Fibroblast of skin of scalp (primary cell): Measurements from ENCODE around the gene USP7.
"Not testable (repeated sequence)": the region's sequence is repeated elsewhere in the genome, so short reads cannot be mapped to it uniquely, and the experiment has no call there.

ENCODE experiments used
- DNase-seq: peaks from one replicate; pipeline ENCODE4 v3.0.0-alpha.2; 2013

The USP7 gene

GRCh38 chr16:8972843-8973586 lies 9.3 kb upstream of the USP7 start:
- peak; percentile 35 for DNase-seq

GRCh38 chr16:8971416-8971815 lies 7.7 kb upstream of the USP7 start:
- no peak for DNase-seq

DNA sequence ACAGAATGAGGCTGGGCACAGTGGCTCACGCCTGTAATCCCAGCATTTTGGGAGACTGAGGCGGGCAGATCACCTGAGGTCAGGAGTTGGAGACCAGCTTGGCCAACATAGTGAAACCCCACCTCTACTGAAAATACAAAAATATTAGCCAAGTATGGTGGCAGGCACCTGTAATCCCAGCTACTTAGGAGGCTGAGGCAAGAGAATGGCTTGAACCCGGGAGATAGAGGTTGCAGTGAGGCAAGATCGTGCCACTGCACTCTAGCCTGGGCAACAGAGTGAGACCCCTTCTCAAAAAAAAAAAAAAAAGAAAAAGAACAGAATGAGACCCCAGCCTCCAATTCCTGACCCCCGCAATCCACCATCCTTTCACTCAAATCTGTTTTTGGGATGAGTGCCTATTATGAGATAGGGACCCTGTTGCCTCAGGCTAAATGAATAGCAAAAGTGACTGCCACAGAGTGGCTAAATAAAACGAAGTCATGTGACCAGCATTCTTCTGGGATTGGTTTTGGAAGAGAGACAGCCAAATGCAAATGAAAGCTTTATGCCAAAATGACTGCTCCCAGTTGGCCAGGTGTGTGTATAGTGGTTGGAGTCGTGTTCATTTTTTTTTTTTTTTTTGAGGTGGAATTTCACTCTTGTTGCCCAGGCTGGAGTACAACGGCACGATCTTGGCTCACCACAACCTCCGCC lies 5.6 kb upstream of the USP7 start:
- not testable (repeated sequence) for DNase-seq

DNA sequence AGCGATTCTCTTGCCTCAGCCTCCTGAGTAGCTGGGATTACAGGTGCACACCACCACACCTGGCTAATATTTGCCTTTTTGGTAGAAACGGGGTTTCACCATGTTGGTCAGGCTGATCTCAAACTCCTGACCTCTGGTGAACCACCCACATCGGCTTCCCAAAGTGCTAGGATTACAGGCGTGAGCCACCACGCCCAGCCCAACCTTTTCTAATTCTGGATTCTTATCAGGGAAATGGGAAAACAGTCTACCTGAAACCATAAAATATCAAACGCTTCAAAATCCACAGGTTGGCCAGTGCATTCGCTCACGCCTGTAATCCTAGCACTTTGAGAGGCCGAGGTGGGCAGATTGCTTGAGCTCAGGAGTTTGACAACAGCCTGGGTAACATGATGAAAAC lies 4.3 kb upstream of the USP7 start:
- DNase-seq = not testable (repeated sequence)

DNA sequence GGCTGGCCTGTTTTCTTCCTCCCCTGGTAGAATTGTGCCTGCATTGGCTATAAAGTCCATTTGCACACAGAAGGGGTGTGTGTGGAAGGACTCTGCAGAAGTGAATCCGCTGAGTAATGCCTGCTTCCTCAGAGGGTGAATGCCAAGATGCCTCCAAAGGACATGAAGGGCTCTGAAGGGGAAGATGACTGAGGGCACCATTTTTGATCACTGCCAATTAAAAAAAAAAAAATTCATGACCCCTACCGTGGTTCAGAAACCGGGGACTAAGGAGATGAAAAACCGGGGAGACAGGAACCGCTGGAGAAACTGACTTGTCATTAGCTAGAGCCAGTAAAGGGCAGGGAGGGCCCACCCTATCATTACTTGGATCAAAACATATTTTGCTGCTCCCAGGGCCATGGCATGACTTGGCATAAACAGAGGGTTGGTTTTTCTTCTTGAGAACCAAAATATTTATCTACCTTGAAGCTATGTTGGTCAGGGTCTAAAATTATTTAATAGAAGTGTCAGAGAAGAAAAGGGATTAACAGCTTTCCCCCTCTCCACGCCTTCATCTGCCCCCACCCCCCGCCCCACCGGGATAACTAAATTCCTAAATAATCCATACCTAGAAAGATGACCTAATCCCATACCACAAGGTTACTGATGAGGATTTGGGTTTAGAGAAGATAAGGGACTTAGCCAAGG lies 3.6 kb upstream of the USP7 start:
- no peak for DNase-seq

GRCh38 chr16:8966817-8967131 lies 3.1 kb upstream of the USP7 start:
- DNase-seq = no peak

DNA sequence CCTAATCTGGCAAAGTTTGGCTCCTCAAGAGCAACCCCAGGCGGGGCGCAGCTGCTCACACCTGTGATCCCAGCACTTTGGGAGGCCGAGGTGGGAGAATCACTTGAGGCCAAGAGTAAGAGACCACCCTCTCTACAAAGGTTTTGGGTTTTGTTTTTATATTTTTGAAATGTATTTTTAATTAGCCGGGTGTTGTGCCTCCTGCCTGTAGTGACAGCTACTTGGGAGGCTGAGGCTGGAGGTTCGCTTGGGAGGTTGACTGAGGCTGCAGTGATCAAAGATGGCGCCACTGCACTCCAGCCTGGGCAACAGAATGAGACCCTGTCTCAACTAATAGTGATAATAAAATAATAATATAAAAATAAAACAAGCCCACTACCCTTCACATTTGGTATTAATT lies 756 bp upstream of the USP7 start:
- DNase-seq = no peak

DNA sequence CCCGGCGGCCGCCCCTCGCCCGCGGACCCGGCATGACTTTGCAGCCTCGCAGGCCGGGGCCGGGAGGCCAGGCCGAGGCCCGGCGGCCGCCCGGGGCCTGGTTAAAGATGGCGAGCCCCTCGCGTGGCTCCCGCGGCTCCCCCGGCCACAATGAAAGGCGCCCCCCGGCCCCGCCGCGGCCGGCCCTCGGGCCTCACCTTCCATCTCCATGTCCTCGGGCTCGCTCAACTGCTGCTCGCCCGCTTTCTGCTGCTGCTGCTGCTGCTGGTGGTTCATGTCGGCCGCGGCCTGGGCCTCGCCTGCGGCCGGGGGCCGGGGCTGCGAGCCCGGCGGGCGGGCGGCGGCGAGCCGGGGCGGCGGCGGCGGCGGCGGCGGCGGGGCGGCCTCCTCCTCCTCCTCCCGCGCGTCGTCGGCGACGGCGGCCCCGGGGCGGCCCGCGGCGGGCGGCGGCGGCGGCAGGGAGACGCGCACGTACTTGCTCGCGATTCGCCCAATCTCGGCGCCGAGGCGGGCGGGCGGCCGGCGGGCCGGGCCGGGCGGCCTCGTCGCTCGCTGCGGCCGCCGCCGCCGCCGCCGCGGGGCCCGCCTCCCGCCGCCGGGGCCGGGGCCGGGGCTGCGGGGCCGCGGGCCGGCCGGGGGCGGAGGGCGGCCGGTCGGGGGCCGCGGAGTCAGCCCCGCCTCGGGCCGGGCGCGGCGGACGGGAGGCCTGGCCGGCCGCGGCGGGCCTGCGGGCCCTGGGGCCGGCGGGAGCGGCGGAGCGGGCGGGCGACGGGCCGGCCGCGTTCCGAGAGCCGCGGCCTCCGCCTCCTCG lies 491 bp downstream of the USP7 start:
- peak; percentile 23 for DNase-seq

DNA sequence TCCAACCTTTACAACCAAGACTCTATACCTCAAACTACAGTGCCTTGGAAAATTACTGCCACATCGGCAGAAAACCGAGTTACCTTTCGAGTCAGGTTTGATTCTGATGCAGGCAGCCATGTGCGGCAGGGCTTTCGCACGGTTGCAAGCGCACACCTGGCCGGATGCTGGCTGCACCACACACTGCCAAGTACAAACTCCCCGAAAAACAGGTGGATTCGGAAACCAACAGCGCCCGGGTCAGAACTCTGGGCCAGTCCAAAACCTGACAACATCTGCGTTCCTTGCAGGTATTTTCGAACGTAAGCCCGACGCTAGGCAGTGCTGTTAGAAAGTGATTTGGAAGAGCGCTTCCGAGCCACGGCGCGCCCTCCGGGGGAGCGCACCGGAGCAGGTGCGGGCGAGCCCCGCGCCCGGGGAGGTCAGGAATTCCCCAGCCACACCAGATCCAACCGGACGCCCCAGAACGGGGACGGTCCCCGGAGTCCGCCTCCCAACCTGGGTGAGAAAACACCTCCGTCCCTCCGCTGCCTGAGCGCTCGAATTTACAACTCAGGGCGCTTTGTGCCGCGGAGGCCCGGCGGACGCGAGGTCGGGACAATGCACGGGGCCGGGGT lies 1.2 kb downstream of the USP7 start:
- DNase-seq = no peak

- DNase-seq = no peak
These were observed 1.8 kb downstream of the USP7 start for GRCh38 chr16:8961811-8962390.

DNA sequence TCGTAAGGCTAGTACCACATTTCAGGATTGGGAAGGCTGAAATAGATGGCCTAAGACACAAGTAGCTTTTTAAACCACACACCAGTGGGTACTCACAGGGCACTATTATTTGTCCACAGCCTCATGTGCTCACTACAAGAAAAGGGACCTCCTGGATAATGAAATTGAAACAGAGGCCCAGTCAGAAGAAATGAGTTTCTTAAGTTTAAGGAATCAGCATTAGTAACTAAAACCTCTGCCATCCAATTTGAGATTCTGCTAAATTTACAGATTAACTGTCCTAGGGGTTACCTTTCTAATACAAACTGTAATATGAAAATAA lies 3.0 kb downstream of the USP7 start:
- DNase-seq = no peak

- no peak for DNase-seq
These were observed 3.6 kb downstream of the USP7 start for GRCh38 chr16:8959921-8960787.

GRCh38 chr16:8958344-8959167 lies 5.2 kb downstream of the USP7 start:
- DNase-seq = peak; percentile 48

DNA sequence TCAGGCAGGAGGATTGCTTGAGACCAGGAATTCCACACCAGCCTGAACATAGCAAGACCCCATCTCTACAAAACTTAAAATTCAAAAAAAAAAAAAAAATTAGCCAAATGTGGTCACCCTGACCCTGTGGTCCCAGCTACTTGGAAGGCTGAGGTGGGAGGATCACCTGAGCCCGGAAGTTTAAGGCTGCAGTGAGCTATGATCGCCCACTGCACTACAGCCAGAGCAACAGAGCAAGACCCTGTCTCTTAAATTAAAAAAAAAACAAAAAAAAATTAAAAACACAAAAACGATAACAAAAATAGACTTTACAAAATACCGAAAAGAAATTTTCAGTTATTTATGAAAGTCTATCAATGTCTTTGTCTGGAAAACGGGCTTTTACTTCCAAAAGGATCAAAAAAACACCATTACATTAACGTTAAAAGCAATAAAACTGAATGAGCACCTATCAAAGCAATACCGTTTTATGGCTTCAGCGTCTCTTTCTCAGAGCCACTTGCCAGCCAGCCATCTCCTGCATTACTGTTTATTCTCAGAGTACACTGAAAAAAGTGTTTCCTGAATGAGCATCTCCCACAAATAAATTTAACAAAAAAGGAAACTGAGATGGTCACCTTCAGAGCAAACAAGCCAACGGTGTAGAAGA lies 6.1 kb downstream of the USP7 start:
- DNase-seq = no peak

DNA sequence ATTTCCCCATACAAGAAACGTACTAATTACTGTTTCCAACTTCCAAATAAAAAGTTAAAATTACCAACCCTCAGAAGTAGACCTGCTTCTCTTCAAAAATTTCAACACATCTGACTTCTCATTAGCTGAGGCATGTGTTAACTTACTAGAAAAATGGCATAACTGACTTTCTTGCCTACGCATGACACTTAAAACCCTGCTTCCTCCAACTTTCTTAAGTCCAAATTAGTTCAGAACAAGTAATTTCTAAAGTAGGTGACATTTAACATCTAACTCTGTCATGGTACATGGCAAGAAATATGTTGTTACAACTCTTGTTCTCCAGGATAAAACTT lies 6.7 kb downstream of the USP7 start:
- no peak for DNase-seq

- DNase-seq = no peak
These were observed 7.2 kb downstream of the USP7 start for GRCh38 chr16:8956265-8957062.

GRCh38 chr16:8955828-8956227 lies 7.9 kb downstream of the USP7 start:
- no peak for DNase-seq

DNA sequence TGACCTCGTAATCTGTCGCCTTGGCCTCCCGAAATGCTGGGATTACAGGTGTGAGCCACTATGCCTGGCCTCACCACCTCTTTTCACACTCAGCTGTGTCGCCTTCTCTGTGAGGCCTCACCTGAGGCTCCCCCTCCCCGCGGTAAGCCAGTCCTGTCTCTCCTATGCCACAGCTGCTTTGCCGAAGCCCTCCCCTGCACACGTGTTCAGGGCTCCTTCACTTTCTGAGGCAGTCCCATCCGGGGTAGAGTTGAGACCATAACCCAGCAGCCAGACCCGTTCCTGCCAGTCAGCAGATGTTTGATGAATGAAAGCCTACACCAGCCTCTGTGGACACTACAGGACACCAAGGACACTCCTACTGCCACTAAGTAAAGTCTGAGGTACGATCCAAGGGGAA lies 10.6 kb downstream of the USP7 start:
- DNase-seq = no peak

GRCh38 chr16:8952281-8952751 lies 11.4 kb downstream of the USP7 start:
- no peak for DNase-seq
